ENCODE measurements around the gene RIPOR3.
"Not testable (repeated sequence)": the region's sequence is repeated elsewhere in the genome, so short reads cannot be mapped to it uniquely, and the experiment has no call there.

RIPOR3 gene

GRCh38 chr20:50611128-50611810 is 80.1 kb downstream of the RIPOR3 start:
- DNase-seq, result no peak

- DNase-seq, result no peak
These were observed 81.1 kb downstream of the RIPOR3 start for GRCh38 chr20:50610212-50610718.

GRCh38 chr20:50609438-50609989 is 81.8 kb downstream of the RIPOR3 start:
- no peak for DNase-seq

GRCh38 chr20:50608750-50609104 is 82.6 kb downstream of the RIPOR3 start:
- no peak for DNase-seq

- no peak for DNase-seq
These were observed 83.2 kb downstream of the RIPOR3 start for GRCh38 chr20:50607850-50608749.

GRCh38 chr20:50607436-50607835 is 83.9 kb downstream of the RIPOR3 start:
- no peak for DNase-seq

GRCh38 chr20:50605136-50605535 is 86.2 kb downstream of the RIPOR3 start:
- no peak for DNase-seq

- DNase-seq, result no peak
These were observed 86.9 kb downstream of the RIPOR3 start for GRCh38 chr20:50604451-50604850.

- DNase-seq, result no peak
These were observed 88.8 kb downstream of the RIPOR3 start for GRCh38 chr20:50602432-50603088.

- no peak for DNase-seq
These were observed 89.6 kb downstream of the RIPOR3 start for GRCh38 chr20:50601511-50602431.

- no peak for DNase-seq
These were observed 91.0 kb downstream of the RIPOR3 start for GRCh38 chr20:50600281-50600895.

- DNase-seq, result not testable (repeated sequence)
These were observed 92.6 kb downstream of the RIPOR3 start for GRCh38 chr20:50598768-50599167.

GRCh38 chr20:50598074-50598473 is 93.3 kb downstream of the RIPOR3 start:
- no peak for DNase-seq

GRCh38 chr20:50597406-50597969 is 93.9 kb downstream of the RIPOR3 start:
- no peak for DNase-seq

- no peak for DNase-seq
These were observed 94.7 kb downstream of the RIPOR3 start for GRCh38 chr20:50596694-50597021.

- no peak for DNase-seq
These were observed 95.2 kb downstream of the RIPOR3 start for GRCh38 chr20:50595988-50596693.

- DNase-seq, result no peak
These were observed 95.9 kb downstream of the RIPOR3 start for GRCh38 chr20:50595433-50595895.

- DNase-seq, result no peak
These were observed 96.5 kb downstream of the RIPOR3 start for GRCh38 chr20:50594591-50595432.

Measured in anterior cingulate cortex (tissue), 58 donors.